GOT3 (cell line): ENCODE results near the gene SUSD1.
"Not testable (repeated sequence)": the region's sequence is repeated elsewhere in the genome, so short reads cannot be mapped to it uniquely, and the experiment has no call there.

Experiments
- DNase-seq: peaks from one replicate; lab custom pipeline; 2025; ENCODE audit warnings: mixed read lengths; lab: John Stamatoyannopoulos, UW

The SUSD1 gene

DNA sequence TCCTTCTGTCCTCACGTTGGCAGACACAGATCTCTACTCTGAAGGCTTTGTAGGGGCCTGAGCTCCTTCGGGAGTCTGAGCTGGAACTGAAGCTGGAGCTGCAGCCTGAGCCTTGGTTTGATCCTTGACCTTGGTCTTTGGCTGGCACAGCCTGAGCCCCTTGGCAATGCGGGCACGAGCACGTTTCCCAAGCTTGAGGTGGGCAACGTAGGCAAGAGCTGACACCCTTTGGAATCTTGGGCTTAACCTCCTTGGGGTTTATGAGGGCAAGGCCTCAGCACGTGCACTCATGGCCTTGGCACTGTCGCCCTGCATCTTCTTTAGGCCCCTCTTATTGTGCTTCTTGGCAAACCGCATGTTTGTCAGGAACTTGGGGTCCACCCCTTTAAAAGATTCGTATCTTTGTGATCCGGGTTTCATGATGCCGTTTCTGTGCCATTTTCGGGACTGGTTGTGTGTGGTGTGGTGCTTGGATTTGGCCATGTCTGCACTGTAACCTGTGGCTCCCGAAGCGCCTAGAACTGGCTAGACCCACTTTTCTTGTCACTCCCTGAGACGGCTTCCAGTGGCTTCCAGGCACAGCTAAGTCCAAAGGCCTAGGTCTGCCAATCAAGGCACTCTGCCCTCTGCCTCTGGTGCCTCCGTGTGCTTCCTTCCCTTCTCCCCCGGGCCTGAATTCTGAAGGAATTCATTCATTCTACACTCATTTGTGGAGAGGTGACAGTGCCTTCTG, 1.4 kb downstream of the SUSD1 start:
- DNase-seq, result no peak

DNA sequence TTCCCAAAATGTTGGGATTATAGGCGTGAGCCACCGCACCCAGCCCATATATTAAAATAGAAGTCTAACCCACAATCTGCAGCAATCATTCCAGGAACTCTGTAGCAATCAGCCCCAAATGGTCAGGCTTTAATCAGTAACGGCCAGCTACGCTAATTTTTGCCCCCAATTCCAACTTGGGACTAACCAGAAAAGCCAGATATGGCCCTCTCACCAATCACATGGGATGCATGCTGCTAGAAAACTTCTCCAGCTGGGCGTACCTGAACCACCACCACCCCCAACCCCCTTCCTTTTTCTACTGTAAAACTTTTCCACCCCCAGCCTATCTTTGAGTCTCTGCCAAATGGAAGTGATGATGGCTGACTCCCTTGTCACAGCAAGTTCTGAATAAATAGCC, 4.1 kb downstream of the SUSD1 start:
- DNase-seq, result no peak

DNA sequence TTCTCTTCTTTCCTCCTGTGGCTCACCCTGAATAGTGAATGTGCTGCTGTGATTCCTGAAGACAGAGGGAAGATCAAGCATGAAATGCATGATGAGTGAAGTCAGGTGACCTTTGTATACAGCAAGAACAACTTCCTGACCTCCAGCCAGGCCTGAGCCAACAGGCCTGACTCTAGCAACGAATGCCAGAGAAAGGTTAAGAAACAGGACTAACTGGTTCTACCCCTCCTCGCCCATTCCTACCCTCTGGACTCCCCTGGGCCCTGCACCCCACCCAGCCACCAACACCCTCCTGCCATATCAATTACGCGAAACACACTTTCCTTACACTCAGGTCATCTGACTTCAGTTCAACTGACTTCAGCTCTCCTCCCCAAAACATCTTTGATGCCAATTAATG, 4.9 kb downstream of the SUSD1 start:
- no peak for DNase-seq

DNA sequence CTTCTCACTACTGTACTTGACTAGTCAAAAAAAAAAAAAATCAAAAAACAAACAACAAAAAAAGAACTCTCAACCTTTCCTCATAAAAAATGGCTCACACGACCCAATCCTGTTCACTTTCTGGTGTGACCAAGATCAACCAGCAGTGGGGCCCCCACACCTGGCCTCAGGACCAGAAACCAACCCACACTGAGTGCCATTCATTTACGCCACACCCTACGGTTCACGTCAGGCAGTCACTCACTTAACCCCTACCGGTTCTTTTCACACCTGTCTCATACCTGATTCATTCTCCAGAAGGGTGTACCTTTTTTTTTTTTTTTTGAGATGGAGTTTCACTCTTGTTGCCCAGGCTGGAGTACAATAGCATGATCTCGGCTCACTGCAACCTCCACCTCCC, 5.7 kb downstream of the SUSD1 start:
- no peak for DNase-seq

DNA sequence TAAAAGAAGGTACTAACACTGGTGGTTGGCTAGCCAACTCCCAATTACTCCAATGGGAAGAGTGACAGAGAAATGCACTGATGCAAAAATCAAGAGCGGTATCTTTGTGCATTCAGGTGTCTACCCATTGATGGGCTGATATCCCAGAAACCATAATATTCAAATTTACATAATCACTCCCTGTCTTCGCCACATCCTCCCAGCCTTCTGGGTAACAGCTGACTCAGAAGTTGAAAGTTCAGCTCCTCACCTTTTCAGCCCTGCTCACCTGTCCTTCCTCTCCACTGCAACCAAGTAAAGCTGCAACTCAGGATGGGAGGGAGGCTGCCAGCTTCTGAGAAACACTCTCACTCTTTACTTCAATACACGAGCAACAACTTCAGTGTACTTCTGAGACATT, 6.9 kb downstream of the SUSD1 start:
- no peak for DNase-seq

DNA sequence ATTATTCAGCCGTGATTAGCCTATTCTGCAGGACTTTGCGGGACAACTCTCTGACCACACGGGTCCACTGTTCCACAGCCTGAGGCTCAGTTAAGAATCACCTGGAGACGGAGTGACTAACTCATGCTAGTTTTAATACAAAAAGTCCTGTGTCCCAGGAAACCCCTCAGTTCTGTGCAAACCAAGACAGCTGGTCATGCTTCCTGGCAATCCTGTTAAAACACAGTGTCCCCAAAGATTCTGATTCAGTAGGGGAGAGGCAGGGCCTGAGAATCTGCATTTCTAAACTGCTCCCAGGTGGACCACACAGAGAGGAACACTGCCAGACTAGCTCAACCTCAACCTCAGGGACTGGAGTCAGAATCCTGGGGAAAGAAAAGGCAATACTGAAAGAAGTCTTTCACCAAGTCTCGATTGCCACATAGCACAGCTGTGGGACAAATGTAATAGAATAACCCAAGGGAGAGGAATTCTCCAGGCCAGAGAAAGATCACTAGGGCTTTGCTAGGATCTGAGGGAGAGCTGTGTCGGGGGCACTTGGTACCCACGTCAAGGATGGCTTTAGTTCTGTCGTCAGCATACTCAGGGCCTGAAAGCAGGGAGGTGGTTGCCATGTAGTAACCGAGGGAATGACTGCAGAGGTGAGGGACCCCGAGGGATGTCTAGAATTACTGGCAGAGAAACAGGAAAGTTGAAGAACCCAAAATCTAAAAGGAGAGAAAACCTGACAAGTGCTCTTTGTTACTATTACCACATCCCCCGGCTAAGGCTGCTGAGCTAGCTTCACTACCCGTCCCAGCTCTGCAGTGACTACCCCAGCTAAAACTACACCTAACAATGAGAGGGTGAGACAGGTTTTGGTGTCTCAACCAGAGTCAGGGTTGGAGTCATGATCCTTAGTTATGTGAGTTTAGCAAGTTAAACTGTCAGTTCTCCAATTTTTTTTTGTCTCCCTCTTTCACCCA, 8.6 kb downstream of the SUSD1 start:
- DNase-seq, result no peak

DNA sequence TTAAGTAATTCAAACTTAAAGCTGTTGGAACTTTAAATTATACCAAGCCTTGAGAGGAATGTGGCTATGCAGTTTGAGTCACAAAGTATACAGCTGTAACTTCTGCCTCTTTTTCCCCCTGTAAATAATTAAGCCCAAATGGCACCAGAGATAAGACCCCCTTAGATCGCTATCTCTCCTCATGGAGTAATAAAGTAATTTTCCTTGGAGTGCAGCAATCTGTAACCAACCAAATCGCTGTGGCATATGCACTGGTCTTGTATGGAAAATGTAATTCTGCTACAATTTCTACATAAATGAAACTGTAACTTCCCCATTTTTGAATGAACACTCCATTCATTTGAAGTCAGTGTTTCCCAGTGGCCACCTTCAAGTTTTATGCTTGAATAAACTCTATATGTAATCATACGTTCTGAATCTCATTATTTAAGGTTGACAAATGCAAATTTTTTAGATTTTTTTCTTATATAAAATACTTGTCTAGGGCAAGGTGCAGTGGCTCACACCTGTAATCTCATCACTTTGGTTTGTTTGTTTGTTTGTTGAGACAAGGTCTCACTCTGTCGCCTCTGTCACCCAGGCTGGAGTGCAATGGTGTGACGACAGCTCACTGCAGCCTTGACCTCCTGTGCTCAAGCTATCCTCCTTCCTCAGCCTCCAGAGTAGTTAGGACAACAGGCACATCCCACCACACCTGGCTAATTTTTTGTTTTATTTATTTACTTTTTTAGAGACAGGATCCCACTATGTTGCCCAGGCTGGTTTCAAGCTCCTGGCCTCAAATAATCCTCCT, 12.3 kb downstream of the SUSD1 start:
- DNase-seq, result no peak

DNA sequence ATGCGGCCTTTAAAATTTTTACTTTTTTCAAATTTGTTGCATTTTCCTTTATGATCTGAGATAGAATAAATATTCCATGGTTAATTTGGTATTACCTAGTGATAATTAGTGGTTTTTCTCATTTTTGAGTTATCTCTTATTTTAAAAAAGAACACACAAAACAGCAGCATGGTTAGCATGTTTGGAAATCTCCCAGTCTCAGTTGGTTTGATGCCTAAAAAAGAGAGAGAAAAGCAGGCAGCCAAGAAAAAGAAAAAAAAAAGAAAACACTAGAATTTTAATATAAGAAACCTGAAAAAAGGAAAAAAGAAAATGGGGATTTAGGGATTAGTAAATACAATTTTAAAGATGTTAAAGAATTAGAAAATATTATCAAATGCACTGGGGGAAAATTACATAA, 15.3 kb downstream of the SUSD1 start:
- no peak for DNase-seq

DNA sequence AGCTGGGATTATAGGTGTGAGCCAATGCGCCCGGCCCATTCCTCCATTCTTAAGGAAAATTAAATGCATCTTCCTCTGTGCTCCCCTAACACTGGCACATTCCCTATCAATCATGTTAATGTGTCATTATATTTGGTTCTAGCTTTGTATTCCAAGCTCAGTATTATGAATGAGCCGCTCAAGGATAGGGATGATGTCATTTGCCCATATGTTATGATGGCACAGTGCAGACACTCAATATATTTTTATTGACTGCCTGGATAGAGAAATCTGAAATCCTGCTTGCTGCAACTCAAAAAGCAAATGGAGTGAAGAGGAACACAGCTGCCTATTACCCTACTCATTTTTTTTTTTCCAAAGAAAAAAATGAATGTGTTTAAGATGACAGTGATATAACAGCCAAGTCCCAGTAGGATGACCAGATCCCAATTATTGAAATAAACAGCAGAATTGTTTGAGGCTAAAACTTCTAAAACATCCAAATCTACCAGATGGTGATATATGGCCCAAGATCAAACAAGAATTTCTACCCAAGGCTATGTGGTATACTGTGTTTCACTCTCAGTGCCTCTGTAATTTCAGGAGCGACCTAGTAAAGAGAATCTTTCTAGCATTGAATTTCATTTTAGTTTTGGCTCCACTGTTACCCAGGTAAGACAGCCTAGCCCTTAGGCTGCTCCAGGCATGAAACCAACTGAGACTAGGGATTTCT, 16.3 kb downstream of the SUSD1 start:
- DNase-seq, result no peak

DNA sequence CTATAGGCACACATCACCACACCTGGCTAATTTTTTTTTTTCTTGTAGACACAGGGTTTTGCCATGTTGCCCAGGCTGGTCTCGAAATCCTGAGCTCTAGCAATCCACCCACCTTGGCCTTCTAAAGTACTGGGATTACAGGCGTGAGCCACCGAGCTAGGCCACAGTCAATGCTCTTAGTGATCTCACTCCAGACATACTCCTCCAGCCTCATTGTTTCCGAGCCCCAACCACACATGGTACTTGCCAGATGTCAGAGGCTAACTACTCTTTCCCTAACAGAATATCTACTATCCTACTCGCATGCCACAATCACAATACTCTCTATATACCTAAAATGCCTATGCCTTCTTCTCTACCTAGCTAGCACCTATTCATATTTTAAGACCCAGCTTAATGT, 17.1 kb downstream of the SUSD1 start:
- DNase-seq, result no peak

DNA sequence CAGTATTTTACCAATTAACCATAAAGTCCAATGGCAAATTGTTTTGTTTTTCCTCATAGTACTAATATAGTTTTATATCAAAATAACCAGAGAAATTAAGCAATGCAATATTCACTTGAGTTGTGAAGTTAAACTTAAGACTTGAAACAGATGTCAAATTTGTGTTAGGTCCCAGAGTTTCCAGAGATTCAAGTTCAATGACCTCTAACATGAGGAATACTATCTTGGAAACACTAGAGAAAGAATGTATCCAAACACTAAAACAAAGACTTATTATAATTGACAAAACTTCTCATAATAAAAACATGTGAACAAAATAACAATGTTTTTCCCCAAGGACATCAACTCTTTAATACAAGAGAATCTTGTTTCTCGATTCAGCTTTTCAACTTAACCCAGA, 18.0 kb downstream of the SUSD1 start:
- no peak for DNase-seq

DNA sequence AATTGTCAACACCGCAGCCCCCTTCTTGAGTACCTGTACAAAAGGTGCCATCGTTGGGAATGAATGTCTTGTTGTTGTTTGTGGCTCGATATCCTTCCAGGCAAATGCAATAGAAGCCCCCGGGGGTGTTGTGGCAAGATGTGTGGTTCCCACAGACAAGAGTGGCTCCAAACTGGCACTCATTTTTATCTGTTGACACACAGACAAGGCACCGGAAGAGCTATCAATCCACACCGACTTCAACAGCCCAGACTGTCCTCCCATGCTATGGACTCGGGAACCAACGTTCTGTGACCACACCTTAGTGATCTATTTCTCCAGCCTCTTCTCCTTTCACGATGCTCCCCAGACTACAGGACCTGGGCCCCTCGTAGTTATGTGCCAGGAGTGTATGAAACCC, 25.9 kb downstream of the SUSD1 start:
- no peak for DNase-seq

DNA sequence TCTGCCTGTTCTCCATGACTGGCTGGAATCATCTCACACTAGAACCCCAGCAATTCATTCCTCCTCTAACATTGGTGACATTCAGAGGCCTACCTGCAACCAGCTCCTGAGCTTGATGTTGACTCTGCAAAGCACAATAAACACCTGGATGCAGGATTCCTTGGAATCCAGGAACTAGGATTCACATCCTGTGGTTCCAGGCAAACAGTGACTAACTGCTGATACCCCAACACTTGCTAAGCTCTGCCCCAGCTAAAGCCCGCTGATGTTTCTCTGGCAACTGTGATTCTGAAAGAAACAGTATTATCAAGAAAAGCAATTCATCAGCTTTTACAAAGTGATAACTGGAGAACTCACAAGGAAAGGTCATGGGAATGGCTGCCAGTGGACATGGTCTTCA, 29.2 kb downstream of the SUSD1 start:
- DNase-seq, result no peak

DNA sequence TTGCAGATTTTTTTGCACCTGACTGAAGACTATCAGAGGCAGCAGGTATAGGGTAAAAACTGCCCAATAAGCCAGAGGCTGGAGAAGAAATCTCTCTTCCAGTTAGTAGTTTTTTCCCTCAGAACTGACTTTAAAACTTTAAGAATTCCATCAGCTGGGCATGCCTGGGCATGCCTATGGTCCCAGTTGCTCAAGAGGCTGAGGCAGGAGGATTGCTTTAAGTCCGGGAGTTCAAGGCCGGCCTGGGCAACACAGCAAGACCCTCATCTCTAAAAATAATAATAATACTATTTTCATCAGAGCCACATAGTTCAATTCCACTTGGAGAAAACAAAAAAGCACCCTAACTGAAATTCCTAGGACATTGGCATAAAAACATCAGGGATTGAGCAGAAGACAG, 30.3 kb downstream of the SUSD1 start:
- DNase-seq, result no peak

DNA sequence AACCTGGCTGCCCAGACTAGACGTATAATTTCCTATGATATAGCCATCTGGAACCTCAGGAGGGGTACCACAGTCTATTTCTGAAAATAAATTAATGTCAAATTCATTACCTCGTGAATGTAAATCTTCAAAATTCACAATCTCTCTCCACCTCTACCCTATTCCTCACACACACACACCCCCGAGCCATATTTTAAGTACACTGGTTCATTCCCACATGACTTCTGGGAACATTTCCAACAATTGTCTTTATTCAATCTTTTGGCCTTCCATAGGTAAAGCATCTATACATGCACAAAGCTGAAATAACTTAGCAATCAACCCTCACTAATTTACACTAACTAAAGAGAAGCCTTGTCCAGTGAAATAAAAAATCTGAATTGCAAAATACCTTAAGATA, 32.7 kb downstream of the SUSD1 start:
- DNase-seq, result no peak

DNA sequence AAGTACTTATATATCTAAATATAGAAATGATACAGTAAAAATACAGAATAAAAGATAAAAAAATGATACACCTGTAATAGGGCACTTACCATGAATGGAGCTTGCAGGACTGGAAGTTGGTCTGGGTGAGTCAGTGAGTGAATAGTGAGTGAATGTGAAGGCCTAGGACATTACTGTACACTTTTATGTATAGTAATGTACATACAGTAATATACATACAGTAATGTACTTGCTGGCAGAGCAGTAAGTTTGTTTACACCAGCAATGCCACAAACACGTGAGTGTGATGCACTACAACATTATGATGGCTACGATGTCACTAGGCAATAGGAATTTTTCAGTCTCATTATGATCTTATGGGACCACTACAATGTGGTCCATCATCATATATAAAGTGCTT, 34.2 kb downstream of the SUSD1 start:
- no peak for DNase-seq

DNA sequence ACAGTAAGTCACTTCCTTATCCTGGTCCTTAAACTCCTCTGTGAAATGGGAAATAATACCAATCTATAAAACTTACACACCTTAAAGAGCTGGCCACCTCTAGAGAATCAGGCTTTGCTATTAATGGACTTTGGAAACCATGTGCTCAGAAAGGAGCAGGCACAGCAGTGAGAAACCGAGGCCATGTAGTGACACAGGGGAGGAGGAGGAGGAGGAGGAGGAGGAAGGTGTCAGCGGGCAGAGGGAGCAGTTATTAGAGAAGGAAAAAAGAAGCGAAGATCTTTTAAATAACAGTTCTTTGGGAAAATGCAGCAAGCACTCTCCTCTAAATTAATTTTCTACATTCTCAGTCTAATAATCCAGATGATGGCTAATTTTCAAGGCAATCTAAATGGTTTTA, 38.0 kb downstream of the SUSD1 start:
- DNase-seq, result no peak

DNA sequence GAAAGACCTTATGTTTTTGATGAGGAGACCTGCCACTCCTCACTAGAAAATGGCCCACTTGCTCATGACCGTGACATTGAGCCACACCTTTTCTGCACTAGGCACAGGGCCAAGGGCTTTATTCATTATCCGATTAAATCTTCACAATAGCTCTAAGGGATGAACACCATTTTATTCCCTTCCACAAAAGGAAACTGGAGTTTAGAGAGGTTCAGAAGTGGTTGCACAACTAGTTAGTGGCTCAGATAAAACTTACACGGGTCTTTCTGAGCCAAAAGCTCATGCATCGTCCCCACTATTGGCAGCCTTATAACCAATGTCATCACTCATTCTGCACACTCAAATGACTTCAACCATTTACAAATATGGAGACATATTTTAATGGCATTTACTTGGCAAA, 39.4 kb downstream of the SUSD1 start:
- no peak for DNase-seq

DNA sequence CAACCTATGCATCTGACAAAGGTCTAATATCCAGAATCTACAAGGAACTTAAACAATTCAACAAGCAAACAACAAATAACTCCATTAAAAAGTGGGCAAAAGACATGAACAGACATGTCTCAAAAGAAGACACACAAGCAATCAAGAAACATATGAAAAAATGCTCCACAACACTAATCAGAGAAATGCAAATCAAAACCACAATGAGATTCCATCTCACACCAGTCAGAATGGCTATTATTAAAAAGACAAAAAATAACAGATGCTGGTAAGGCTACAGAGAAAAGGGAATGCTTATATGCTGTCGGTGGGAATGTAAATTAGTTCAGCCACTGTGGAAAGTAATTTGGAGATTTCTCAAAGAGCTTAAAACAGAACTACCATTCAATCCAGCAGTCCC, 41.3 kb downstream of the SUSD1 start:
- DNase-seq, result not testable (repeated sequence)

DNA sequence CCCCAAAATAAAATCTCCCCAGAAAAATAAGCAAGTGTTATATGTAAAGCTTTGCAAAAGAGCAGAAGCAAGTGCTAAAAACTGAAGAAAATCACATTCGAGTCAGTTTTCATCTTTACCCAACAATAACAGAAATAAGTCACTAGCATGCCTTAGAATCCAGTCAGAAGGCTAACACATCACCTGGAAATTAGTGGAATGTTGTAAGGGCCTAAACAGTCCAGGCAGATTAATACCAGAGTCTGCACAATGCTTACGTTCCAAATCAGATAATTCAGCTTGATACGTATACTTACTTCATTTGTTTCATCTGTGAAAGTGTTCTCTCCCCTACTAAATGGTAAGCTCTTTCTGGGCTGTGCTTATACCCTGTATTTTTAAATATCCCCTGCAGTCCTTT, 42.7 kb downstream of the SUSD1 start:
- DNase-seq, result no peak

DNA sequence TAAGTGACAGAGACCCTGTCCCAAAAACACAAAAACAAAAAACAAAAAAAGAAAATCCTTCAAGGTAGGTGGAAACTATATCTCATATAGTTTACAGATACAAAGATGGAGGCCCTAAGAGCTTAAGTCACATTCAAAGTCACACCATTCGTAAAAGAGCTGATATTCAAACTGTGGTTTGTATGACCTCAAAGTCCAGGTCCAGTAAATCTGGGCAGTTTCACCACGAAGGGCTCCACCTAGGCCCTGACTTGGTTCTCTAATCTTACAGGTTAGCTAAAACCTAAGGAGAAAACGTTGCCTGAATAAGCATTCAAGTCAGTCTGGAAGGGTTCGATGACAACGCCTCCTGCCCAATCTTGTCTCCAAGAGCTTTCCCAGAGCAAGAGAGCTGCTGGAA, 44.1 kb downstream of the SUSD1 start:
- no peak for DNase-seq

DNA sequence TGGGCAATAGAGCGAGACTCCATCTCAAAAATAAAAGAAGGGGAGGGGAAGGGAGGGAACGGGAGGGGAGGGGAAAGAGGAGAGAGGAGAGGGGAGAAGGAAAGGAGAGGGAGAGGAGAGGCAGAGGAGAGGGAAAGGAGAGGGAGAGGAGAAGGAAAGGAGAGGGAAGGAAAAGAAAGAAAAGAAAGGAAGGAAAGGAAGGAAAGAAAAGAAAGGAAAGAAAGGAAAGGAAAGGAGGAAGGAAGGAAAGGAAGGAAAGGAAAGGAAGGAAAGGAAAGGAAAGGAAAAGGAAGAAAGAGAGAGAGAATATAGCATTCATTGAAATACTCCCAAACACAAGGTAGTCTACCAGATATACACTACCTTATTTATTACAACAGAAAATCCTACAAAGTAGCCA, 44.8 kb downstream of the SUSD1 start:
- no peak for DNase-seq
